Measurements from ENCODE around the gene CORO2A. TPM values are rescaled to one million over a fixed set of nuclear protein-coding genes. Genes with fewer than 3 reads are reported as not detected.
A peak's percentile ranks its signal among the peaks of the same experiment; 100 is the strongest.

Gene CORO2A
- total and polyA plus RNA-seq, 2 of the 13 experiments (the other 11 are each of a cell fraction or from before 2014, with no cell fraction given): 14.4 to 15.3 TPM

GRCh38 chr9:98192503-98193335, at the start of gene CORO2A (continued):
- no peak for TF ChIP-seq DDIT3 (CRISPR knock-in tag; IDR thresholded peaks at IDR 0.05)
- TF ChIP-seq ZNF256 (CRISPR knock-in tag; conservative IDR thresholded peaks at IDR 0.05): no peak; the same call in 1 of the 2 replicates
- TF ChIP-seq ZNF136 (CRISPR knock-in tag; IDR thresholded peaks at IDR 0.05; ENCODE audit: low read depth): peak; percentile 88; the same call in 1 of the 2 replicates
- TF ChIP-seq, protein P1, sequence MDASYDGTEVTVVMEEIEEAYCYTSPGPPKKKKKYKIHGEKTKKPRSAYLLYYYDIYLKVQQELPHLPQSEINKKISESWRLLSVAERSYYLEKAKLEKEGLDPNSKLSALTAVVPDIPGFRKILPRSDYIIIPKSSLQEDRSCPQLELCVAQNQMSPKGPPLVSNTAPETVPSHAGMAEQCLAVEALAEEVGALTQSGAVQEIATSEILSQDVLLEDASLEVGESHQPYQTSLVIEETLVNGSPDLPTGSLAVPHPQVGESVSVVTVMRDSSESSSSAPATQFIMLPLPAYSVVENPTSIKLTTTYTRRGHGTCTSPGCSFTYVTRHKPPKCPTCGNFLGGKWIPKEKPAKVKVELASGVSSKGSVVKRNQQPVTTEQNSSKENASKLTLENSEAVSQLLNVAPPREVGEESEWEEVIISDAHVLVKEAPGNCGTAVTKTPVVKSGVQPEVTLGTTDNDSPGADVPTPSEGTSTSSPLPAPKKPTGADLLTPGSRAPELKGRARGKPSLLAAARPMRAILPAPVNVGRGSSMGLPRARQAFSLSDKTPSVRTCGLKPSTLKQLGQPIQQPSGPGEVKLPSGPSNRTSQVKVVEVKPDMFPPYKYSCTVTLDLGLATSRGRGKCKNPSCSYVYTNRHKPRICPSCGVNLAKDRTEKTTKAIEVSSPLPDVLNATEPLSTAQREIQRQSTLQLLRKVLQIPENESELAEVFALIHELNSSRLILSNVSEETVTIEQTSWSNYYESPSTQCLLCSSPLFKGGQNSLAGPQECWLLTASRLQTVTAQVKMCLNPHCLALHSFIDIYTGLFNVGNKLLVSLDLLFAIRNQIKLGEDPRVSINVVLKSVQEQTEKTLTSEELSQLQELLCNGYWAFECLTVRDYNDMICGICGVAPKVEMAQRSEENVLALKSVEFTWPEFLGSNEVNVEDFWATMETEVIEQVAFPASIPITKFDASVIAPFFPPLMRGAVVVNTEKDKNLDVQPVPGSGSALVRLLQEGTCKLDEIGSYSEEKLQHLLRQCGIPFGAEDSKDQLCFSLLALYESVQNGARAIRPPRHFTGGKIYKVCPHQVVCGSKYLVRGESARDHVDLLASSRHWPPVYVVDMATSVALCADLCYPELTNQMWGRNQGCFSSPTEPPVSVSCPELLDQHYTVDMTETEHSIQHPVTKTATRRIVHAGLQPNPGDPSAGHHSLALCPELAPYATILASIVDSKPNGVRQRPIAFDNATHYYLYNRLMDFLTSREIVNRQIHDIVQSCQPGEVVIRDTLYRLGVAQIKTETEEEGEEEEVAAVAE (CRISPR knock-in tag; IDR thresholded peaks at IDR 0.05; ENCODE audit: borderline replicate concordance): 0 out of 2 replicates have a peak, but pooled peaks have one; percentile 26
- no peak for TF ChIP-seq JARID2 (CRISPR knock-in tag; IDR thresholded peaks at IDR 0.05; ENCODE audit: insufficient replicate concordance)
- TF ChIP-seq, protein P2, sequence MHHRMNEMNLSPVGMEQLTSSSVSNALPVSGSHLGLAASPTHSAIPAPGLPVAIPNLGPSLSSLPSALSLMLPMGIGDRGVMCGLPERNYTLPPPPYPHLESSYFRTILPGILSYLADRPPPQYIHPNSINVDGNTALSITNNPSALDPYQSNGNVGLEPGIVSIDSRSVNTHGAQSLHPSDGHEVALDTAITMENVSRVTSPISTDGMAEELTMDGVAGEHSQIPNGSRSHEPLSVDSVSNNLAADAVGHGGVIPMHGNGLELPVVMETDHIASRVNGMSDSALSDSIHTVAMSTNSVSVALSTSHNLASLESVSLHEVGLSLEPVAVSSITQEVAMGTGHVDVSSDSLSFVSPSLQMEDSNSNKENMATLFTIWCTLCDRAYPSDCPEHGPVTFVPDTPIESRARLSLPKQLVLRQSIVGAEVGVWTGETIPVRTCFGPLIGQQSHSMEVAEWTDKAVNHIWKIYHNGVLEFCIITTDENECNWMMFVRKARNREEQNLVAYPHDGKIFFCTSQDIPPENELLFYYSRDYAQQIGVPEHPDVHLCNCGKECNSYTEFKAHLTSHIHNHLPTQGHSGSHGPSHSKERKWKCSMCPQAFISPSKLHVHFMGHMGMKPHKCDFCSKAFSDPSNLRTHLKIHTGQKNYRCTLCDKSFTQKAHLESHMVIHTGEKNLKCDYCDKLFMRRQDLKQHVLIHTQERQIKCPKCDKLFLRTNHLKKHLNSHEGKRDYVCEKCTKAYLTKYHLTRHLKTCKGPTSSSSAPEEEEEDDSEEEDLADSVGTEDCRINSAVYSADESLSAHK (CRISPR knock-in tag; IDR thresholded peaks at IDR 0.05; ENCODE audit: borderline replicate concordance): no peak
- no peak for TF ChIP-seq ZFP36 (IDR thresholded peaks at IDR 0.05; ENCODE audit: borderline replicate concordance, low read depth, low read length, partially characterized antibody)
- TF ChIP-seq ZFY (CRISPR knock-in tag; IDR thresholded peaks at IDR 0.05): peak; percentile 75
- TF ChIP-seq, protein P3, sequence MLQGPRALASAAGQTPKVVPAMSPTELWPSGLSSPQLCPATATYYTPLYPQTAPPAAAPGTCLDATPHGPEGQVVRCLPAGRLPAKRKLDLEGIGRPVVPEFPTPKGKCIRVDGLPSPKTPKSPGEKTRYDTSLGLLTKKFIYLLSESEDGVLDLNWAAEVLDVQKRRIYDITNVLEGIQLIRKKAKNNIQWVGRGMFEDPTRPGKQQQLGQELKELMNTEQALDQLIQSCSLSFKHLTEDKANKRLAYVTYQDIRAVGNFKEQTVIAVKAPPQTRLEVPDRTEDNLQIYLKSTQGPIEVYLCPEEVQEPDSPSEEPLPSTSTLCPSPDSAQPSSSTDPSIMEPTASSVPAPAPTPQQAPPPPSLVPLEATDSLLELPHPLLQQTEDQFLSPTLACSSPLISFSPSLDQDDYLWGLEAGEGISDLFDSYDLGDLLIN (CRISPR knock-in tag; IDR thresholded peaks at IDR 0.05; ENCODE audit: borderline replicate concordance): no peak
- TF ChIP-seq NPAS2 (CRISPR knock-in tag; IDR thresholded peaks at IDR 0.05; ENCODE audit: borderline replicate concordance): no peak
- no peak; the same call in 1 of the 2 replicates for TF ChIP-seq ZNF607 (CRISPR knock-in tag; IDR thresholded peaks at IDR 0.05; ENCODE audit: borderline replicate concordance)
- TF ChIP-seq ZNF232 (CRISPR knock-in tag; IDR thresholded peaks at IDR 0.05; ENCODE audit: borderline replicate concordance): peak; percentile 76; the same call in 1 of the 2 replicates
- TF ChIP-seq ZNF354B (CRISPR knock-in tag; IDR thresholded peaks at IDR 0.05): no peak
- TF ChIP-seq ZNF501 (CRISPR knock-in tag; IDR thresholded peaks at IDR 0.05): peak; percentile 53; the same call in 1 of the 2 replicates
- TF ChIP-seq TEAD2 (CRISPR knock-in tag; IDR thresholded peaks at IDR 0.05): no peak
- TF ChIP-seq, protein P4, sequence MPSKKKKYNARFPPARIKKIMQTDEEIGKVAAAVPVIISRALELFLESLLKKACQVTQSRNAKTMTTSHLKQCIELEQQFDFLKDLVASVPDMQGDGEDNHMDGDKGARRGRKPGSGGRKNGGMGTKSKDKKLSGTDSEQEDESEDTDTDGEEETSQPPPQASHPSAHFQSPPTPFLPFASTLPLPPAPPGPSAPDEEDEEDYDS (CRISPR knock-in tag; IDR thresholded peaks at IDR 0.05): peak; percentile 15; the same call in 1 of the 2 replicates
- no peak for TF ChIP-seq RBM22 (optimal IDR thresholded peaks at IDR 0.05; ENCODE audit: low read length)
- no peak for TF ChIP-seq JUNB (CRISPR knock-in tag; IDR thresholded peaks at IDR 0.05; ENCODE audit: borderline replicate concordance)
- TF ChIP-seq DNMT1 (CRISPR knock-in tag; IDR thresholded peaks at IDR 0.05): no peak
- no peak for TF ChIP-seq ZNF878 (CRISPR knock-in tag; IDR thresholded peaks at IDR 0.05)

Data from HepG2 (cell line).